GM18507 (cell line): ENCODE results near the gene HMGCL.
"Not testable (repeated sequence)": the region's sequence is repeated elsewhere in the genome, so short reads cannot be mapped to it uniquely, and the experiment has no call there.

ENCODE experiments used
- DNase-seq: peaks from one replicate; pipeline ENCODE4 v3.0.0; 2011; ENCODE audit warnings: low read depth; ENCODE audit not compliant: insufficient read length; ENCODE audit errors: extremely low spot score
- FAIRE-seq: peaks from 2 replicates; lab custom pipeline; 2011; peaks lifted over from hg19 to GRCh38; lab: Jason Lieb, UNC

HMGCL gene

DNA sequence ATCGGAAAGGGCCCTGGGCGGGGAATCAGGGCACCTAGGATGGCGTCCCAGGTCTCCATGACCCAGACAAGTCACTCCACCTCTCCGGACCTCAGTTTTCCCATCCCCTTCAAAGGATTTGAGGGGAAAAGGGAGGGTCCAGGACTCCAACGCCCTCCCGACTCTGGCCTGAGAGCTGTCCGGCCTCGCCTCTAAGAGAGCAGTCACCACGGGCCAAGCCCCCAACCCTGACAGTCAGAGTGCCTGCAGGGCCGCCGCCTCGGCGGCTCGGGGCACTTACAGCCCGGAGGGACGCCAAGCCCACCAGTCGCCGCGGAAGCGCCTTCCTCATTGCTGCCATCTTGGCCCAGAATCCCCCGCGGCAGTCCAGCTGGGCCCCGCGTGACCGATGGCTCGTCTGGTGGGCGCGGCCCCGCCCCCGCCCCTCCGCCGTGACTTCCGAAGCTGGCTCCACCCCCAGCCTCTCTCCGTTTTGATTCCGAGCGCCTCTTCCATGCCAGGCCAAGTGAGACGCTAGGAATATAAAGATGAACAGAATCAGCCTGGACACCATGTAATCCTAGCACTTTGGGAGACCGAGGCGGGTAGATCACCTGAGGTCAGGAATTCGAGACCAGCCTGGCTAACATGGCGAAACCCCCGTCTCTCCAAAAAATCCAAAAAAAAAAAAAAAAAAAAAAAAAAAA is at the start of gene HMGCL:
TSS of gene HMGCL (minus strand) at position 354 of the 686 bp plus-strand sequence. CDS start at position 340, 14 bp downstream.
- FAIRE-seq (peak; percentile 87), DNase-seq (peak; percentile 85)

DNA sequence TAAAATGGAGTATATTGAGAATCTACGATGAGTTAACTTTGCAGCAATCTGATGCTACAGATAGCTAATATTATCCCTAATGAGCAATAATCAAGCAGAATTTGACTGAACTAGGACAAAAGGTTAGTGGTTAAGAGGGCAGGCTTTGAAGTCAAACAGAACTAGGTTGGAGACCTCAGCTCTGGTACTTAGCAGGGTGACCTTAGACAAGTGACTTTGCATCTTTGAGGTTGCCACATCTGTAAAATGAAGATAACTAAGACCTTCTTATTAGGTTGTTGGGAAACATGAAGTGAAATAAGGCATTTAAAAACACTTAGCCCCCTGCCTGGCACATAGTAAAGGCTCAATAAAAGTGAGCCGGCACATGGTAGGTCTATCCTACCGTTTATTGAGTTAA is 47.2 kb upstream of the HMGCL start:
- FAIRE-seq (no peak), DNase-seq (no peak)

DNA sequence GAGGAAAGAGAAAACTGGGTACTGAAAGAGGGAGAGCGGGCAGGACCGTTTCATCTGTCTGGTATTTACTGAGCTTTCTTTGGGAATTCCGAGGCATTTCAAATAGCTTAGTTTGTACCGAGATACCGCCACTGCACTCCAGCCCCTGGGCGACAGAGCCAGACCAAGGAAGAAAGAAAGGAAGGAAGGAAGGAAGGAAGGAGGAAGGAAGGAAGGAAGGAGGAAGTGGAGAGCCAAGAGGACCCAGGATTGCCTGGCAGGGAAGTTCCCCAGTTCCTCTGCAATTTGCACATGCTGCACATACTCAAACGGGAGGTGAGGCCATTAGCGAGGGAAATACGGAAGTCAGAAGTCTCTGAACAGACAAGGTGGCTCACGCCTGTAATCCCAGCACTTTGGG is 43.8 kb upstream of the HMGCL start:
- no peak for DNase-seq

DNA sequence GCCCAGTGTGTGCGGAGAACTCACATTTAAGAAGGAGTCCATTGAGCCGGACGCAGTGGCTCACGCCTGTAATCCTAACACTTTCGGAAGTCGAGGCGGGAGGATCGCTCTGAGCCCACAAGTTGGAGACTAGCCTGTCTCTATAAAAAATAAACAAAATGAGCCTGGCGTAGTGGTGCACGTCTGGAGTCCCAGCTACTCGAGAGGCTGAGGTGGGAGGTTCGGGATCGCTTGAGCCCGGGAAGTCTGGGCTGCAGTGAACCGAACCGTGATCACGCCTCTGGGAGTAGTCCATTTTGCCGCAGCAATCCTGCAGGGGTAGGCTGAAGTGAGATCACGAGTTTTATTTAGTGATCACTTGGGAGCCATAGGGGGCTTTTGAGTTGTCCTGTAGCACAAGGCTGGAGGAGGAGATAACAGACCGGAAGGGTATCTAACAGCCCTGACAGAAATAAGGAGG is 43.4 kb upstream of the HMGCL start:
- FAIRE-seq, result no peak

More for the DNA sequence above, 43.8 kb upstream of the HMGCL start:
- FAIRE-seq, result no peak

DNA sequence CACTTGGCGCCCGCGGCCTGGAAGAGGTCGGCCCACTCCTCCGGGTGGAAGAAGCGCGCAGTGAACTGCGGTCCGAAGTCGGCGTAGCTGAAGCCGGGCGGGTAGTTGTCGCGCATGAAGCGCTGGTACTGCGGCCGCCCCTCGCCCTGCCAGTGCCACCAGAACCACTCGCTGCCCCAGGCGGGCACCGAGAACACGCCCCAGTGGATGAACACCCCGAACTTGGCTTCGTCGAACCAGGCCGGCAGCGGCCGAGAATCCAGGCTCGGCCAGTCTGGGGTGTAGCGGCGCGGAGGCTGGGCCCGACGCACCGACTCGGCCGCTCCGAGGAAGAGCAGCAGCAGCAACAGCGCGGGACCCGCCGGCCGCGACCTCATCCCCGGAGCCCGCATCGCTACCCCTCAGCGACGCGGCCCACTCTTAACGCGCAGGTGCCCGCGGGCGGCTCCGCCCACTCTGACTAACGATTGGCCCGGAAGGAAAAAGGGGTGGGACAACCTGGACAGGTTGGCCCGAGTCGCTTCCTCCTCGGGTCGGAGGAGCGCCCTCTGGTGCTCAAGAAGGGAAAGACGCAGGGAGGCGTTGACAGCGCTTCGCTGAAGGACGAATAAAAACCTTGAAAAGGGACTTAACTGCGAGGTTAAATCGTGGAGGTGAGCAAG is 42.8 kb upstream of the HMGCL start, which contains the start of gene FUCA1:
TSS of gene FUCA1 (minus strand) at position 396 of the 662 bp plus-strand sequence. CDS start at position 392, 4 bp downstream.
- DNase-seq, result peak; percentile 98
- peak; percentile 97 for FAIRE-seq

More for the DNA sequence above, 43.4 kb upstream of the HMGCL start:
- DNase-seq, result no peak

DNA sequence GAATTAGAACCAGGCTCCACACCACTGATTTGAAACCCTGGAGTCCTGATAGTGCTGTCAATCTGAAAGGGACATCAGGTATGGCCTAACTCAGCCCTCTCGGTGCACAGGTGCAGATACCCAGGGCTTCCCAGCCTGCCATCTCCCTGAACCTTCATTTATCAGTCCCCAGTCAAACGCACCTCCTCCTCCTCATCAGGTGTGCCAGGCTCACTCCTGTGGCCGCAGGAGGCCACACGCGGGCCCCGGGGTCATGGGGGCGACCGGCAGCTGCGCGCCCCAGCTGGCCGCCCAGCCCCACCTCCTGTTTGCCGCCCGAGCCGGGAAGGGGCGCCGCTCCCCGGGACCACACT is 42.3 kb upstream of the HMGCL start:
- FAIRE-seq, result no peak
- no peak for DNase-seq

DNA sequence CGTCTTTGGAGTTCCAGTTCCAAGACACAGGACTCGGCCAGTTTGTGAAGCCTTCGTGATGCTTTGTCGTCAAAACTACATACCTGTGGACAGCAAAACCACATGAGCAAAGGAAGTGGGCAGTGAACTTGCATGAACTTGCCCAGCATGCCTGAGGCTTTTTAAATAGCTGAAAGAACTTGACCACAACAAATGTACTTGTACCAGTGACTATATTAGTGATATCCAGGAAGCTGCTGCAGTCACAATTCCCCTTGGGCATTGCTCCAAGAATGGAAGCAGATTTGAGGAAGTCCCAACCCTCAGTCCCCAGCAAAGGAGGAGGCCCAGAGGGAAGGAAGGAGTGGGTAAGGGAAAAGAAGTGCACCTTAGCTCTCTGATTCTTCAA is 40.3 kb upstream of the HMGCL start:
- DNase-seq, result no peak

DNA sequence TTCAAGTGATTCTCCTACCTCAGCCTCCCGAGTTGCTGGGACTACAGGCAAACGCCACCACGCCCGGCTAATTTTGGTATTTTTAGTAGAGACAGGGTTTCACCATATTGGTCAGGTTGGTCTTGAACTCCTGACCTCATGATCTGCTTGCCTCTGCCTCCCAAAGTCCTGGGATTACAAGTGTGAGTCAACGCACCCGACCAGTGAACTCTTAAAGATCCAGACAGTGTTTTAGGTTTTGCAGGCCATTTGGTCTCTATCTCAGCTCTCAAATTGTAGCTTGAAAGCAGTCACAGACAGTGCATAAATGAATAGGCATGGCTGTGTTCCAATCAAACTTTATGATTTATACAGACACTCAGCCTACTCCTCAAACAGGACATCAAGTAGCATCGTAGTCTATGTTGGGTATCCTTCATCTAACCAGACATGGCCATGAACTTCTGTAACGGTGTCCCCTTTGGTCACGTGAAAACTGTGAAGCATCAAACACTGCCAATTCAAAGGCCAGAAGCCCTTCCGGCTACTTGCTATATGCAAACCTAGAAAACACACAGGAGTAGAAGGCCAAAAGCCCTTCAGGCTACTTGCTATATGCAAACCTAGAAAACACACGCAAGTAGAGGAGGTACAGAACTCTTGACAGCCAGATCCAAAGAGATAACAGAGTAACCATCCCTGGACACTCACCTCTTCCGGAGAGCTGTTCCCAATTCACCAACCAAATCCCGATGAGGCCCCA is 39.7 kb upstream of the HMGCL start:
- DNase-seq, result no peak
- no peak for FAIRE-seq

More for the DNA sequence above, 40.3 kb upstream of the HMGCL start:
- peak; percentile 70 for FAIRE-seq

DNA sequence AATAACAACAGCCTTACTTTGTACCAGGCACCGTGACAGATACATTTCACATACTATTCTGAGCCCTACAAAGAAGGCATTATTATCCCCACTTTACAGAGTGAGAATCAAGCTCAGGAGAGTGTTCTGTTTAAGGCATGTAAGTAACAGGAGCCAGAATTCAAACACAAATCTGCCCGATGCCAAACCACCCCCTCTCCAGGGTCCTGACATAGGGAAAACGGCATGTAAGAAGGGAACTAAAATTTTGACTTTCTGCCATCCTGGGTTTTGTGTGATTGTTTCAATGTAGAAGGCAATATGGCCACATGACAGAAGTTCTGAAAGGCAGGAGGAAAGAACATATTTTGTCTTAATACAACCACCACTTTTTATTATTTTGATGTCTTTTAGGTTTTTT is 37.4 kb upstream of the HMGCL start:
- no peak for DNase-seq
- FAIRE-seq, result no peak

DNA sequence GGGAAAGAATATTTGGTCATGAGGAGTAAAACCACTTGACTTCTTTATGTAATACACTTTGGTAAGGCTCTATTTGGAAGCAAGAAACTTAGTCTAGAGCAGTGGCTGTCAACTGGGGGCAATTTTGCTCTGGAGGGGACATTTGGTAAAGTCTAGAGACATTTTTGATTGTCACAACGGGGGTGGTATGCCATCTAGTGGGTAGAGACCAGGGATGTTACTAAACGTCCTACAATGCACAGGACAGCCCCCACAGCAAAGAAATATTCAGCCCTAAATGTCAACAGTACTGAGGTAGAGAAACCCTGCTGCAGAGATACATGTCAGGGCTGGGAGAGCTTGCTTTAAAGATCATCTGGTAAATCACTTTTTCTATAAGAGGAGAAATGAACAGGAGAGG is 29.3 kb upstream of the HMGCL start:
- no peak for DNase-seq

DNA sequence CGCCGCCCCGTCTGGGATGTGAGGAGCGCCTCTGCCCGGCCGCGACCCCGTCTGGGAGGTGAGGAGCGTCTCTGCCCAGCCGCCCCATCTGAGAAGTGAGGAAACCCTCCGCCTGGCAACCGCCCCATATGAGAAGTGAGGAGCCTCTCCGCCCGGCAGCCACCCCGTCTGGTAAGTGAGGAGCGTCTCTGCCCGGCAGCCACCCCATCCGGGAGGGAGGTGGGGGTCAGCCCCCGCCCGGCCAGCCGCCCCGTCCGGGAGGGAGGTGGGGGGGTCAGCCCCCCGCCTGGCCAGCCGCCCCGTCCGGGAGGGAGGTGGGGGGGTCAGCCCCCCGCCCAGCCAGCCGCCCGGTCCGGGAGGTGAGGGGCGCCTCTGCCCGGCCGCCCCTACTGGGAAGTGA is 27.9 kb upstream of the HMGCL start:
- FAIRE-seq, DNase-seq: not testable (repeated sequence)

More for the DNA sequence above, 29.3 kb upstream of the HMGCL start:
- peak; percentile 42 for FAIRE-seq

DNA sequence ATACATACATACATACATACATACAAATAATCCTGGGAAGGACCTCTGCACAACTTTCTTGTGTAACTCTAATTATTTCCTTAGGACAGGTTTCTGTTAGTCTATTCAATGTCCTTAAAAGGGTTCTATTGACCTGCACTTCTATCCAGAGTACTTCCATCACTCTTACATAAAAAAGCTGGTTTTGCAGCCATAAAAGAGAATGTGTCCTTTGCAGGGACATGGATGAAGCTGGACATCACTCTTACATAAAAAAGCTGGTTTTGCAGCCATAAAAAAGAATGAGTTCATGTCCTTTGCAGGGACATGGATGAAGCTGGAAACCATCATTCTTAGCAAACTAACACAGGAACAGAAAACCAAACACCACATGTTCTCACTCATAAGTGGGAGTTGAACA is 26.2 kb upstream of the HMGCL start:
- not testable (repeated sequence) for FAIRE-seq, DNase-seq

DNA sequence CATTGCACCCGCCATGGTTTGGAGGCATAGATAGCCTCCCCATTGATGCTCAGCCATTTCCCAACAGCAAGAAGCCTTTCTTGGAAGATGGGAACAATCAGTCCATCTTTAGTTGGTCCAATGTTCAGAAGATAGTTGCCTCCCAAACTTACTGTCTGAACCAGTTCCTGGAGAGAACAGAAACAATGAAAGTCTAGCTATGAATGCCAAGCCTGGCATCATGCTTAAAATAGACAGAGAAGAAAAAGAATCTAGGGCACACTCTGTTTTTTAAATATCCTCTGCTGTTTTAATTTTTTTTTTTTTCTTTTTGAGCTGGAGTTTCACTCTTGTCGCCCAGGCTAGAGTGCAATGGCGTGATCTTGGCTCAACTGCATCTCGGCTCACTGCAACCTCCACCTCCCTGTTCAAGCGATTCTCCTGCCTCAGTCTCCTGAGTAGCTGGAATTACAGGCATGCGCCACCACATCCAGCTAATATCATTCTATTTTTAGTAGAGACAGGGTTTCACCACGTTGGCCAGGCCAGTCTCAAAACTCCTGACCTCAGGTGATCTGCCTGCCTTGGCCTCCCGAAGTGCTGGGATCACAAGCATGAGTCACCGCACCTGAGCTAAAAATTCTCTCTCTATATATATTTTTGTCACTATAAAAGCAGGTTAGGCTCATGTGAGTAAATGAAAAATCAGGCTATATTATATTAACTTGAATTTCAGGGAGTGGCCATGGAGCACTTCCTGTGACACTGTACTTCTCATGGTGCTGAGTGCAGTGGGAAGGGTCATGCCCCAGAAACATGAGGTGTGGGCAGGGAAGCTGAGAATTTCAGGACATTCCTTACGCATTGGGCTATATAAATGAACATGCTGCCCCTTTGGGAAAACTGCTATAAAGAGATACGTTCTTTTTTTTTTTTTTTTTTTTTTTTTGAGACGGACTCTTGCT is 23.7 kb upstream of the HMGCL start:
- FAIRE-seq (no peak), DNase-seq (no peak)

DNA sequence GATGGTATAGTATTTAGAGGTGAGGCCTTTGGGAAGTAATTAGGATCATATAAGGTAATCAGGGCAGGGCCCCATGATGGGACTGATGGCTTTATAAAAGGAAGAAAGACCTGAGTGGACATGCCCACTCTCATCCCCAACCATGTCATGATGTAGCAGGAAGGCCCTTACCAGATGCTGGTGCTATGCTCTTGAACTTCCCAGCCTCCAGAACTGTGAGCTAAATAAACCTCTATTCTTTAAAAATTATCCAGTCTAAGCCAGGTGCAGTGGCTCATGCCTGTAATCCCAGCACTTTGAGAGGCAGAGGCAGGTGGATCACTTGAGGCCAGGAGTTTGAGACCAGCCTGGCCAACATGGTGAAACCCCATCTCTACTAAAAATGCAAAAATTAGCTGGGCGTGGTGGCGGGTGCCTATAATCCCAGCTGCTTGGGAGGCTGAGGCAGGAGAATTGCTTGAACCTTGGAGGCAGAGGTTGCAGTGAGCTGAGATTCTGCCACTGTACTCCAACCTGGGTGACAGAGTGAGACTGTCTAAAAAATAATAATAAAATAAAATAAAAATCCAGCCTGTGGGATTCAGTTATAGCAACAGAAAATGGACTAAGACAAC is 22.4 kb upstream of the HMGCL start:
- not testable (repeated sequence) for FAIRE-seq, DNase-seq

DNA sequence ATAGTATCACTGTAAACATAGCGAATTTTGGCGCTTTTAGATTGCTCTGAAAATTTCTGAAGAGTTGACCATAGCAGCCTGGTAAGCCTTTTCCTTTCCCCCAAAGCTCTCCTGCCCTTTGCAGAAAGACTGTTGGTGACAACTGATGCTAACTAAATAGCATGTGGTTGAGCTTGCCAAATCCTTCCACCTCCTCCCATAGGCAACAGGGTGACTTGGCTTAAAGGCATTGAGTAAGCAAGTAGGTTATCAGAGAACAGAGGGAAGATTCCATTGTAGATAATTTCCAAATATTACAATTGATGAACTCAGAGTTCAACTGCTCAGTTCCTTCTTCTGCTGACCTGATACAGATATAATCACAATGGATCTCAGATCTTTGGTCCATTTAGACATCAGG is 19.9 kb upstream of the HMGCL start:
- DNase-seq (no peak), FAIRE-seq (no peak)

DNA sequence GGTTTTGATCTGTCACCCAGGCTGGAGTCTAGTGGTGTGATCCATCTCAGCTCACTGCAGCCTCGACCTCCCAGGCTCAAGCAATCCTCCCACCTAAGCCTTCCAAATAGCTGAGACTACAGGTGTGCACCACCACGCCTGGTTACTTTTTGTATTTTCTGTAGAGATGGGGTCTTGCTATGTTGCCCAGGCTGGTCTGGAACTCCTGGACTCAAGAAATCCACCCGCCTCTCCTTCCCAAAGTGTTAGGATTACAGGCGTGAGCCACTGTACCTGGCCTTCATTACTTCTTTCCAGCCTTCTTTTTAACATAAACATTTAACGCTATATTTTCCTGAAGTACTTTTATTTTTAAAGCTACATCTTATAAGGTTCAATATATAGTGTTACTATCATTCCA is 18.4 kb upstream of the HMGCL start:
- FAIRE-seq, result no peak
- no peak for DNase-seq

DNA sequence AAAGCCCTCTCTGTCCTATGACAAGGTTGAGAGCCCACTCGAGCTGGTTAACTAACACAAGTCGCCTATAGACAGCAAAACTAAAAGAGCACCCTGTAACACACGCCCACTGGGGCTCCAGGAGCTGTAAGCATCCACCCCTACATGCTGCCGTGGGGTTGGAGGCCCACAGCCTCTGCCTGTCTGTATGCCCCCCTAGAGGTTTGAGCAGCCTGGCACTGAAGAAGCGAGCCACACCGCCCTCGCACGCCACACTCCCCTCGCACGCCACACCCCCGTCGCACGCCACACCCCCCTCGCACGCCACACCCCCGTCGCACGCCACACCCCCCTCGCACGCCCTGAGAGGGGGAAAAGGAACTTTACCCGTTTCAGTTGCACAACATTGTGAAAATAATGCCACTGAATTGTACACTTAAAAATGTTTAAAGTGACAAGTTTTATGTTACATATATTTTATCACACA is 13.2 kb upstream of the HMGCL start:
- FAIRE-seq (peak; percentile 46), DNase-seq (no peak)

DNA sequence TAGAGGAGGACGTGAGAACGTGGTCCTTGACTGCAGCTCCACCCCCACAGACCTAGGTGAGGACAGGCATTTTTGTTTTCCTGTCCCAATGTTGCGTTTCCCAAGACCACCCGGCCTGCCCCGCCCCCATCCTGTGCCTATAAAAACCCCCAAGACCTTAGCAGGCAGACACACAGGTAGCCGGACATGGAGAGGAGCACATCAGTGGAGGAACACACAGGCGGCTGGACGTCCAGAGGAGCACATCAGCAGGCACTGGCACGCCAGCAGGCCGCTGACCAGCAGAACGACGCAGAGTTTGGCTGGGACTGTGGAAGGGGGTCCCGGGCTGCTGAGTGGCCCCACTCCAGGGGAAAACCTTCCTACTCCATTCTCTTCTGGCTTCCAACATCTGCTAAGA is 12.7 kb upstream of the HMGCL start:
- FAIRE-seq, result no peak
- no peak for DNase-seq

DNA sequence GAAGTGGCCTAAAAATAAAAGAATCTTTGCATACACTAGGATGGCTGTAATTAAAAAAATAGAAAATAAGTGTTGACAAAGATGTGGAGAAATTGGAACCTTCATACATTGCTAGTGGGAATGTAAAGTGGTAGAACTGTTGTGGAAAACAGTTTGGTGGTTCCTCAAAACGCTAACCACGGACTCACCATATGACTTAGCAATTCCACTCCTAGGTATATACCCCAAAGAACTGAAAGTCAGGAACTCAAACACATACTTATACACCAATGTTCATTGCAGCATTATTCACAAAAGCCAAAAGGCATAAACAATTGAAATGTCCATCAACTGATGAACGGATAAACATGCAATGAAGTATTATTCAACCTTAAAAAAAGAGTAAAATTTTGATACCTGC is 10.8 kb upstream of the HMGCL start:
- FAIRE-seq, result no peak
- no peak for DNase-seq
